DOHH2 (cell line): ENCODE results near the gene OIT3.

Experiments
- H3F3A ChIP-seq: fragments of 200-600 bp; sonication (generic), shearing (Covaris generic); 2 replicates; pipeline ENCODE4 v1.6.0; 2016; ENCODE audit warnings: antibody characterized with exemption, mild to moderate bottlenecking; ENCODE audit not compliant: control insufficient read depth, insufficient read depth
- H3K27ac ChIP-seq: fragments of 200-600 bp; sonication (generic); 2 replicates; pipeline ENCODE4 v1.5.1; 2014; ENCODE audit warnings: low read depth, mild to moderate bottlenecking, low read length, moderate library complexity
- H3K27me3 ChIP-seq: fragments of 200-600 bp; sonication (generic); 2 replicates; pipeline ENCODE4 v1.6.1; 2014; ENCODE audit warnings: mild to moderate bottlenecking, low read length, mixed read lengths; ENCODE audit not compliant: control insufficient read depth
- H3K36me3 ChIP-seq: fragments of 200-600 bp; sonication (generic); 2 replicates; pipeline ENCODE4 v1.6.1; 2014; ENCODE audit warnings: mild to moderate bottlenecking, low read length, moderate library complexity, mixed read lengths; ENCODE audit not compliant: control insufficient read depth
- H3K4me1 ChIP-seq: fragments of 200-600 bp; sonication (generic); 2 replicates; pipeline ENCODE4 v1.6.1; 2014; ENCODE audit warnings: mild to moderate bottlenecking, low read length, mixed read lengths; ENCODE audit not compliant: control insufficient read depth
- H3K4me2 ChIP-seq: fragments of 200-600 bp; sonication (generic); 2 replicates; pipeline ENCODE4 v1.6.0; 2014; ENCODE audit warnings: mild to moderate bottlenecking, low read length, moderate library complexity
- H3K4me3 ChIP-seq: fragments of 200-600 bp; sonication (generic); 2 replicates; pipeline ENCODE4 v1.5.1; 2014; ENCODE audit warnings: mild to moderate bottlenecking, low read length, mixed read lengths
- H3K79me2 ChIP-seq: fragments of 200-600 bp; sonication (generic); 2 replicates; pipeline ENCODE4 v1.6.1; 2014; ENCODE audit warnings: mild to moderate bottlenecking, low read length, mixed read lengths; ENCODE audit not compliant: control insufficient read depth
- H3K9me2 ChIP-seq: fragments of 200-600 bp; sonication (generic); replicated peaks from 2 replicates; pipeline ENCODE4 v1.6.1; 2014; ENCODE audit warnings: mild to moderate bottlenecking, low read length, mixed read lengths; ENCODE audit not compliant: control insufficient read depth
- H3K9me3 ChIP-seq: fragments of 200-600 bp; sonication (generic); 2 replicates; pipeline ENCODE4 v1.6.1; 2014; ENCODE audit warnings: antibody characterized with exemption, low read length, mixed read lengths; ENCODE audit not compliant: control insufficient read depth, insufficient read depth
- H4K20me1 ChIP-seq: fragments of 200-600 bp; sonication (generic); 2 replicates; pipeline ENCODE4 v1.6.0; 2014; ENCODE audit warnings: low read depth, mild to moderate bottlenecking, antibody characterized with exemption, low read length, moderate library complexity; ENCODE audit not compliant: control insufficient read depth, insufficient read depth
- CTCF ChIP-seq: fragments of 200-600 bp; sonication (generic); IDR thresholded peaks from one replicate; pipeline ENCODE4 v1.5.1; 2014; ENCODE audit warnings: antibody characterized with exemption, mild to moderate bottlenecking, low read depth, low read length; ENCODE audit not compliant: poor library complexity, severe bottlenecking
- EZH2phosphoT487 ChIP-seq: fragments of 200-600 bp; sonication (generic); IDR thresholded peaks from 2 replicates; pipeline ENCODE4 v1.6.1; 2017; ENCODE audit warnings: borderline replicate concordance, mild to moderate bottlenecking, antibody characterized with exemption, low read length, moderate library complexity, mixed read lengths

OIT3 gene

GRCh38 chr10:72875250-72876055, 18.1 kb upstream of the OIT3 start:
- peaks cover 5% of the 10 kb centered on the region for H3K4me1 ChIP-seq
- no peaks in the 10 kb centered on the region for H4K20me1 ChIP-seq
- H3K9me2 ChIP-seq, result no peaks in the 10 kb centered on the region
- H3K79me2 ChIP-seq, result no peaks in the 10 kb centered on the region
- peaks cover 9% of the 10 kb centered on the region for H3K36me3 ChIP-seq
- no peak overlapping the region for H3K4me2 ChIP-seq
- no peak overlapping the region for H3K4me3 ChIP-seq
- no peak overlapping the region for H3K27ac ChIP-seq
- H3K27me3 ChIP-seq, result no peaks in the 10 kb centered on the region
- TF ChIP-seq EZH2phosphoT487, result no peak
- TF ChIP-seq CTCF, result peak; percentile 46
- no peaks in the 10 kb centered on the region for H3F3A ChIP-seq
- no peaks in the 10 kb centered on the region for H3K9me3 ChIP-seq

- H3F3A ChIP-seq, result no peaks in the 10 kb centered on the region
- no peaks in the 10 kb centered on the region for H3K27me3 ChIP-seq
- H3K9me2 ChIP-seq, result no peaks in the 10 kb centered on the region
- H4K20me1 ChIP-seq, result no peaks in the 10 kb centered on the region
- no peak overlapping the region for H3K4me3 ChIP-seq
- peaks cover 5% of the 10 kb centered on the region for H3K4me1 ChIP-seq
- H3K27ac ChIP-seq, result no peak overlapping the region
- no peak overlapping the region for H3K4me2 ChIP-seq
- no peaks in the 10 kb centered on the region for H3K79me2 ChIP-seq
- H3K9me3 ChIP-seq, result no peaks in the 10 kb centered on the region
- TF ChIP-seq CTCF (no peak), EZH2phosphoT487 (no peak)
- H3K36me3 ChIP-seq, result peaks cover 4% of the 10 kb centered on the region; the same call in 1 of the 2 replicates
Observed at GRCh38 chr10:72879245-72879644, 14.3 kb upstream of the OIT3 start.

GRCh38 chr10:72881291-72881690, 12.2 kb upstream of the OIT3 start:
- no peaks in the 10 kb centered on the region for H4K20me1 ChIP-seq
- no peak overlapping the region for H3K27ac ChIP-seq
- no peak overlapping the region for H3K4me2 ChIP-seq
- no peaks in the 10 kb centered on the region for H3K27me3 ChIP-seq
- H3K9me2 ChIP-seq, result no peaks in the 10 kb centered on the region
- H3K36me3 ChIP-seq, result peaks cover 4% of the 10 kb centered on the region
- H3F3A ChIP-seq, result no peaks in the 10 kb centered on the region
- TF ChIP-seq EZH2phosphoT487 (no peak), CTCF (no peak)
- H3K4me1 ChIP-seq, result peaks cover 5% of the 10 kb centered on the region
- no peak overlapping the region for H3K4me3 ChIP-seq
- no peaks in the 10 kb centered on the region for H3K9me3 ChIP-seq
- H3K79me2 ChIP-seq, result no peaks in the 10 kb centered on the region
